Naive thymus-derived CD4-positive, alpha-beta T cell (primary cell): ENCODE results near the gene AFF4. TPM values are rescaled to one million over a fixed set of nuclear protein-coding genes. Genes with fewer than 3 reads are reported as not detected.

ENCODE experiments used
- ATAC-seq: fragments of 150-1000 bp; cut with Tn5 transposase; 2 replicates; pipeline ENCODE4 v1.10.0; 2021; ENCODE audit warnings: mild to moderate bottlenecking, moderate library complexity
- CTCF ChIA-PET: fragments of 350-600 bp; sonication (Branson Sonifier 250); formaldehyde crosslinking; loops from one replicate; lab custom pipeline; 2021; ENCODE audit warnings: antibody characterized with exemption; lab: Charles Lee
- POLR2A ChIA-PET: fragments of 350-600 bp; sonication (Branson Sonifier 250); formaldehyde crosslinking; loops from one replicate; lab custom pipeline; 2021; ENCODE audit warnings: antibody characterized with exemption, inconsistent platforms; lab: Charles Lee
- DNase-seq, 9 donors: peaks; one replicate each; pipeline versions ENCODE4 v3.0.0 to v3.0.0-alpha.2; 2020 to 2022; ENCODE audit warnings: mixed read lengths in 1 of 9
- H3K27ac ChIP-seq: one replicate; pipeline ENCODE4 v1.7.0; 2013; ENCODE audit warnings: mild to moderate bottlenecking, low read depth, low read length, moderate library complexity
- H3K27me3 ChIP-seq, 2 donors: one replicate each; pipeline ENCODE4 v1.7.0; 2013; ENCODE audit warnings: low read length in 2 of 2, mild to moderate bottlenecking in 2 of 2, moderate library complexity in 2 of 2; ENCODE audit not compliant: control insufficient read depth in 2 of 2, insufficient read depth in 2 of 2
- H3K36me3 ChIP-seq, 3 experiments: 1 replicate in 2 of 3; 2 replicates in 1 of 3; pipeline ENCODE4 v1.7.0; 2013; ENCODE audit warnings: low read length in 3 of 3, mild to moderate bottlenecking in 3 of 3, moderate library complexity in 1 of 3; ENCODE audit not compliant: insufficient read depth in 3 of 3, control insufficient read depth in 2 of 3
- H3K4me1 ChIP-seq, 2 donors: one replicate each; pipeline ENCODE4 v1.7.0; 2013; ENCODE audit warnings: low read length in 2 of 2, mild to moderate bottlenecking in 2 of 2, moderate library complexity in 1 of 2; ENCODE audit not compliant: control insufficient read depth in 2 of 2, insufficient read depth in 2 of 2
- H3K4me3 ChIP-seq: 2 replicates; pipeline ENCODE4 v1.7.0; 2013; ENCODE audit warnings: mild to moderate bottlenecking, low read length
- H3K9me3 ChIP-seq, 3 experiments: 1 replicate in 2 of 3; 2 replicates in 1 of 3; pipeline ENCODE4 v1.7.0; 2013; ENCODE audit warnings: low read length in 3 of 3; ENCODE audit not compliant: control insufficient read depth in 2 of 3
- H3K27ac Mint-ChIP-seq, 9 donors: one replicate each; pipeline ENCODE4 v1.8.0; 2020 to 2022; ENCODE audit warnings: mixed read lengths in 9 of 9, mild to moderate bottlenecking in 8 of 9, moderate library complexity in 5 of 9, inconsistent platforms in 2 of 9
- H3K27me3 Mint-ChIP-seq, 5 donors: one replicate each; pipeline ENCODE4 v1.8.0; 2021 to 2022; ENCODE audit warnings: mixed read lengths in 5 of 5, mild to moderate bottlenecking in 1 of 5
- H3K36me3 Mint-ChIP-seq, 5 donors: one replicate each; pipeline ENCODE4 v1.8.0; 2020 to 2022; ENCODE audit warnings: mixed read lengths in 5 of 5, mild to moderate bottlenecking in 3 of 5, inconsistent platforms in 1 of 5
- H3K4me1 Mint-ChIP-seq, 7 donors: one replicate each; pipeline ENCODE4 v1.8.0; 2020 to 2022; ENCODE audit warnings: mixed read lengths in 7 of 7, mild to moderate bottlenecking in 3 of 7, inconsistent platforms in 1 of 7
- H3K4me3 Mint-ChIP-seq, 10 donors: one replicate each; pipeline ENCODE4 v1.8.0; 2020 to 2022; ENCODE audit warnings: mild to moderate bottlenecking in 10 of 10, mixed read lengths in 10 of 10, moderate library complexity in 6 of 10, inconsistent platforms in 2 of 10
- H3K9me3 Mint-ChIP-seq, 11 donors: one replicate each; pipeline ENCODE4 v1.8.0; 2020 to 2022; ENCODE audit warnings: mixed read lengths in 11 of 11, mild to moderate bottlenecking in 4 of 11, inconsistent platforms in 1 of 11, moderate library complexity in 1 of 11
- intact Hi-C, 2 donors: fragments of 100-400 bp; cut with micrococcal nuclease; formaldehyde crosslinking; loops; one replicate each; pipeline ENCODE4 v1.15.1; 2023
- polyA plus RNA-seq, 2 donors: library from polyadenylated mRNA; unstranded; fragments of 300-500 nt; fragmentation: Illumina TruSeq; gene quantifications; one replicate each; pipeline ENCODE4 v1.2.3, GENCODE V29; 2021
- total RNA-seq, 6 experiments: library from RNA in 5 of 6; stranded (reverse) in 5 of 6; gene quantifications; 1 replicate in 5 of 6; 2 replicates in 1 of 6; pipeline ENCODE4 v1.2.3 and lab custom pipeline; 2021 to 2026

The AFF4 gene
- total and polyA plus RNA-seq, 7 experiments from 2014 or later = 25.3 to 82.3 (median 63.3) TPM

- Histone ChIP-seq H3K4me1 (no peaks in the 10 kb centered on the region), H3K4me3 (no peak overlapping the region), H3K27ac (no peak overlapping the region), H3K27me3 (no peaks in the 10 kb centered on the region), H3K9me3 (no peaks in the 10 kb centered on the region), H3K36me3 (peaks cover 0 to 40% (median under 1%) of the 10 kb centered on the region in 3 experiments)
- POLR2A ChIA-PET = no interaction called here
- Mint-ChIP-seq H3K4me3 (no peak overlapping the region), H3K27ac (peak overlapping the region in 2 of 9 donors; percentile 22 to 31), H3K4me1 (peaks cover 0 to 4% (median 0%) of the 10 kb centered on the region in 7 donors), H3K9me3 (no peaks in the 10 kb centered on the region), H3K36me3 (peaks cover 0 to 29% (median under 1%) of the 10 kb centered on the region in 5 donors), H3K27me3 (no peaks in the 10 kb centered on the region)
- CTCF ChIA-PET = no interaction called here
- DNase-seq (no peak), ATAC-seq (no peak)
- intact Hi-C loops = no loop called here
These were observed 87.2 kb downstream of the AFF4 start for GRCh38 chr5:132876020-132876759.

GRCh38 chr5:132873930-132874271, 89.5 kb downstream of the AFF4 start:
- Histone ChIP-seq H3K27me3 (no peaks in the 10 kb centered on the region), H3K36me3 (peaks cover 0 to 31% (median 0%) of the 10 kb centered on the region in 3 experiments), H3K27ac (no peak overlapping the region), H3K9me3 (no peaks in the 10 kb centered on the region), H3K4me1 (no peaks in the 10 kb centered on the region), H3K4me3 (no peak overlapping the region)
- peak overlapping the region in 2 of 9 donors; percentile 19 to 77 for H3K27ac Mint-ChIP-seq
- ChIA-PET CTCF (no interaction called here), POLR2A (no interaction called here)
- no peak overlapping the region for H3K4me3 Mint-ChIP-seq
- H3K36me3 Mint-ChIP-seq = peaks cover 0 to 21% (median under 1%) of the 10 kb centered on the region in 5 donors
- H3K4me1 Mint-ChIP-seq = peaks cover 0 to 4% (median under 1%) of the 10 kb centered on the region in 7 donors
- DNase-seq (no peak), ATAC-seq (no peak)
- H3K27me3 Mint-ChIP-seq = no peaks in the 10 kb centered on the region
- H3K9me3 Mint-ChIP-seq = no peaks in the 10 kb centered on the region
- intact Hi-C loops = no loop called here

DNA sequence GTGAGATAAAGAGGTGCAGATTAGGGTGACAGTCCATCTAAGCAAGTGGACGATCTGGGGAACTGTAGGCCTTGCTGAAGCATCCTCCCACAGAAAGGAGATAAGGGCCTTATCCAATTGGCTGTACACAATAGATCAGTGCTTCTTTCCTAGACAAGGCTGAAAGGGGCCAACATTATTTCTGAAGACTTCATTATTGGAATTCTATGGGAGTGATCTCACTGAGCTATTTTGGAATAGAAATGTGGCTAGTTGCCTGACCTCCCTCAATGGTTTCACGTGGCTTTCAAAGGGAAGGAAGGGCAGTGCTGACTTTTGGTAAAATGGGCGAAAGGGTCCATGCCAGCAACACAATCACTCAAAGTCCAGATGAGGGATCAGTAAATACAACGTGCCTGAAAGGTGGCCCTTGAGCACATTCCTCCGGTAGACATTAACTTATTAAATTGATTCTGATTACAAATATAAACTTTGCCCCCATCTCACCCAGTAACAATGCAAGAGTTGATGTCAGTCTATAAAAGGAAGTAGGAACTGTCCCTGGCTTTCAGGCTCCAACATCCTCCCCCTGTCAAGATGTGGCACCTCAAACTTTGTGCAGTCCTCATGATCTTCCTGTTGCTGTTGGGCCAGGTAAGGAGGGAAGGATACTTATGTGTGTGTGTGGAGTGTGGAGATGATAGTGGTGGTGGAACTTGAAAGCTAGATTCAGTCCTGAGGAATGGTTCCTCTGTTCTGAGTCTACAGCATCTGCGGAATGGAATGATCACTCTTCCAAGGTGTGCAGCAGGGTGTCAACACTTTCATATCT, 90.1 kb downstream of the AFF4 start, which contains the start of gene LEAP2:
Gene LEAP2, plus strand, starts transcription at position 550 of the 811 bp plus-strand sequence. Its CDS starts 27 bp downstream, at position 577.
- H3K36me3 Mint-ChIP-seq = peaks cover 0 to 16% (median 3%) of the 10 kb centered on the region in 5 donors
- Histone ChIP-seq H3K4me3 (no peak within 1 kb of the TSS), H3K4me1 (no peaks in the 10 kb centered on the region), H3K27me3 (no peaks in the 10 kb centered on the region), H3K36me3 (peaks cover 0 to 28% (median 0%) of the 10 kb centered on the region in 3 experiments), H3K9me3 (no peaks in the 10 kb centered on the region), H3K27ac (no peak within 1 kb of the TSS)
- H3K9me3 Mint-ChIP-seq = no peaks in the 10 kb centered on the region
- ChIA-PET CTCF (no interaction called here), POLR2A (interaction anchor here (0.5 kb wide), 1 partner anchor 10 kb away, joined by 3 read pairs; no protein-coding TSS in a partner anchor)
- H3K4me3 Mint-ChIP-seq = no peak within 1 kb of the TSS
- no peaks in the 10 kb centered on the region for H3K27me3 Mint-ChIP-seq
- intact Hi-C loops = no loop called here
- peaks cover 0 to 6% (median 4%) of the 10 kb centered on the region in 7 donors for H3K4me1 Mint-ChIP-seq
- ATAC-seq (no peak), DNase-seq (no peak)
- H3K27ac Mint-ChIP-seq = peak within 1 kb of the TSS in 5 of 9 donors; percentile 24 to 77 (median 53)

DNA sequence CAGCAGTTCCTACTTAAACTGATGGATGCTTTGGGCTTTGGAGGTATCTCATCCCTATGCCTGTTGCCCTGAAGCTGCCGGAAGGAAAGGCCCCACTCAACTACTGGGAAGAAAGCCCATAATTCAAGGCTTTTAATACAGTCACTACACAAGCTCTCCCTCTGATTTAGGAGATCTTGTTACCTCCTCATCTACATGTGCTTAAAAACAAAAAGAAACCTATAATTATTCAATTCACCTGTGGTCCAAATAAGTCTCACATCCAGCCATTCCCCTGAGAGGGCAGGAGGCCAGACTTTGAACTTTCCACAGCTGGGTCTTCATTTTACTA, 90.7 kb downstream of the AFF4 start:
- H3K27ac Mint-ChIP-seq = peak overlapping the region in 4 of 9 donors; percentile 24 to 62 (median 40)
- CTCF ChIA-PET = no interaction called here
- no peak for ATAC-seq

GRCh38 chr5:132871459-132872284, 91.8 kb downstream of the AFF4 start:
- H3K9me3 ChIP-seq = no peaks in the 10 kb centered on the region
- H3K27me3 ChIP-seq = no peaks in the 10 kb centered on the region
- DNase-seq (no peak), ATAC-seq (no peak)
- H3K27ac ChIP-seq = no peak overlapping the region
- H3K4me1 ChIP-seq = peaks cover 0 to 6% of the 10 kb centered on the region in 2 donors
- H3K4me3 ChIP-seq = no peak overlapping the region
- intact Hi-C loops = no loop called here
- ChIA-PET POLR2A (interaction anchor here (0.6 to 1.5 kb wide), 2 partner anchors 92 to 415 kb away, joined by 3 to 4 read pairs; partner anchors contain the start of gene AFF4), CTCF (no interaction called here)
- H3K27ac Mint-ChIP-seq = peak overlapping the region in 3 of 9 donors; percentile 23 to 81 (median 54)
- peaks cover 8 to 20% (median 12%) of the 10 kb centered on the region in 7 donors for H3K4me1 Mint-ChIP-seq
- peaks cover 0 to 11% (median 3%) of the 10 kb centered on the region in 5 donors for H3K36me3 Mint-ChIP-seq
- H3K27me3 Mint-ChIP-seq = no peaks in the 10 kb centered on the region
- no peak overlapping the region for H3K4me3 Mint-ChIP-seq
- no peaks in the 10 kb centered on the region for H3K9me3 Mint-ChIP-seq
- peaks cover 0 to 23% (median 0%) of the 10 kb centered on the region in 3 experiments for H3K36me3 ChIP-seq

More for the DNA sequence above, 90.7 kb downstream of the AFF4 start:
- Histone ChIP-seq H3K4me3 (no peak overlapping the region), H3K27ac (no peak overlapping the region), H3K4me1 (no peaks in the 10 kb centered on the region), H3K9me3 (no peaks in the 10 kb centered on the region), H3K36me3 (peaks cover 0 to 25% (median 0%) of the 10 kb centered on the region in 3 experiments), H3K27me3 (no peaks in the 10 kb centered on the region)
- no peaks in the 10 kb centered on the region for H3K9me3 Mint-ChIP-seq
- intact Hi-C loops = no loop called here
- peaks cover 0 to 11% (median 3%) of the 10 kb centered on the region in 5 donors for H3K36me3 Mint-ChIP-seq
- H3K4me1 Mint-ChIP-seq = peaks cover under 1 to 12% (median 5%) of the 10 kb centered on the region in 7 donors
- H3K4me3 Mint-ChIP-seq = no peak overlapping the region
- POLR2A ChIA-PET = interaction anchor here (0.5 to 0.6 kb wide), 3 partner anchors 11 to 1287 kb away, joined by 3 to 4 read pairs (median 3); no protein-coding TSS in a partner anchor
- DNase-seq = no peak
- H3K27me3 Mint-ChIP-seq = no peaks in the 10 kb centered on the region

DNA sequence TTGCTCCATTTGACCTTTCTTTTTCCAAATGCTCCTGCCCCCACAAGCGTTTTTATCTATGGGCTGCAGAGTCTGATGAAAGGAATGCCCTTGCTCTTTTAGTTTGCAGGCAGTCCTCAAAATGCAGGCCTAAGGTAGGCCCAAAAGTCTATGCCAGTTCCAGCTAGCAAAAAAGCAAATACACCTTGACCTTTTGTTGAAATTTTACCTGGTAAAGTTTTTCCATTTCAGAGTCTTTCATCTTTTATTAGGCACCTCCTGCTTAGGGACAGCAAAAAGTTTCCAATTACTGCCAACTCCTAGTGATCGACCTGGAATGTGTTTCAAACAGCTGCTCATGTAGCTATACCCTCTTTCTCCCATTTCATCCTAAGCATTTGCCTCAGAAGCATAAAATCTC, 92.6 kb downstream of the AFF4 start:
- H3K36me3 ChIP-seq = peaks cover 0 to 23% (median 0%) of the 10 kb centered on the region in 3 experiments
- ChIA-PET POLR2A (interaction anchor here (1.4 to 1.5 kb wide), 2 partner anchors 93 to 180 kb away, joined by 3 read pairs; partner anchors contain the start of gene AFF4), CTCF (interaction anchor here (1.1 kb wide), 1 partner anchor 133 kb away, joined by 4 read pairs; the partner anchor contains the start of gene KIF3A)
- Mint-ChIP-seq H3K27me3 (no peaks in the 10 kb centered on the region), H3K27ac (peak overlapping the region in 7 of 9 donors; percentile 8 to 81 (median 48)), H3K4me1 (peaks cover 9 to 29% (median 21%) of the 10 kb centered on the region in 7 donors), H3K36me3 (peaks cover 0 to 13% (median 3%) of the 10 kb centered on the region in 5 donors), H3K9me3 (peaks cover 0 to 2% (median 0%) of the 10 kb centered on the region in 11 donors), H3K4me3 (no peak overlapping the region)
- peaks cover 1 to 7% of the 10 kb centered on the region in 2 donors for H3K4me1 ChIP-seq
- H3K27ac ChIP-seq = peak overlapping the region; percentile 35
- DNase-seq = no peak
- no peaks in the 10 kb centered on the region for H3K9me3 ChIP-seq
- no peaks in the 10 kb centered on the region for H3K27me3 ChIP-seq
- ATAC-seq = no peak
- intact Hi-C loops = no loop called here
- H3K4me3 ChIP-seq = no peak overlapping the region
